HG03469 (cell line): ENCODE results near the gene PRDM1.
"Not testable (repeated sequence)": the region's sequence is repeated elsewhere in the genome, so short reads cannot be mapped to it uniquely, and the experiment has no call there.

Experiments
- ATAC-seq: cut with Tn5 transposase; IDR thresholded peaks from one replicate; pipeline ENCODE4 v1.9.1; 2021; ENCODE audit warnings: mild to moderate bottlenecking, moderate library complexity, moderate number of reproducible peaks; ENCODE audit not compliant: unreplicated experiment

Gene PRDM1

DNA sequence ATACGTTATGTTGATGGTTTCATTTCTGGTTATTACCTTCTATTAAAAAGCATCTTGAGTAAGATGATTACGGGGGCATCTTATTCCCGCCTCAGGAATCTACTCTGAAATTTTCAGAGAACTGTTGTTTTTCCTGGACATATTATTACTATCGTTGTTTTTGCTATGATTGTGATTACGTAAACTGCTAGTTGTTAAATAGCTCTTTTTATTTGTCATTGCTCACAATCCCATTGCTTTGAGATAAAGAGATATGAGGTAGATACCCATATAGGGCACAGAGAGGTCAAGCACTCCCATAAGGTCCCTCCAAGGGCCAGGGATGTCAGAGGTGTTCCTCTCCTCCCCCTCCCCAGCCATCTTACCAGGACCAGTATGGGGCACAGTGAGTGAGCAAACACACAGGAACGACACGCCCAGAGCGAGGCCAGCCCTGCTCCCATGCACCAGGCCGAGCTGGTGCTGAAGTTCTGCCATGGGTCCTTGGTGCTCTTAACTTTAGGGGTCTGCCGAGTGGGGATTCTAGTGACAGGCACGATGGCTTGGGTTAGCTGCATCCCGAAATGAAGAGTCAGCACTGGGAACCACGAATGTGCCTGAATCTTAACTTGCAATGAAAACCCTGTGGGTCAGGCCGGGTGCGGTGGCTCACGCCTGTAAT lies 49.9 kb downstream of the PRDM1 start:
- ATAC-seq, result no peak

DNA sequence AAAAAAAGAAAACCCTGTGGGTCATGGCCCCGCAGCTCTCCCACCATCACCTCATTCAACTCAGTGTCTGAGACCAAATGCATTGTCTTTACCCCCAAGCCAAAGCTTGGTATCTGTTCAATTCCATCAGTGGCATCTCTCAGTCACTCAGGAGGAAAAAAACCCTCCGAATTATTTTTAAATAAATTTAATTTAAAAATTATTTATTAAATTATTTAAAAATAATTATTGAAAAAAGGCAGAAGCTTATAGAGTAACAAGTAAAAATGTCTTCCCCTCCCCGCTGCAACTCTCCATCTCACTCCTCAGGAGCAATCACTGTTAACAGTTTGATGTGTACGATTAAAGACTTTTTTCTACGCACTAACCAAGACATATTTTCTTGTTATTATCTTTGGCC lies 50.7 kb downstream of the PRDM1 start:
- no peak for ATAC-seq

DNA sequence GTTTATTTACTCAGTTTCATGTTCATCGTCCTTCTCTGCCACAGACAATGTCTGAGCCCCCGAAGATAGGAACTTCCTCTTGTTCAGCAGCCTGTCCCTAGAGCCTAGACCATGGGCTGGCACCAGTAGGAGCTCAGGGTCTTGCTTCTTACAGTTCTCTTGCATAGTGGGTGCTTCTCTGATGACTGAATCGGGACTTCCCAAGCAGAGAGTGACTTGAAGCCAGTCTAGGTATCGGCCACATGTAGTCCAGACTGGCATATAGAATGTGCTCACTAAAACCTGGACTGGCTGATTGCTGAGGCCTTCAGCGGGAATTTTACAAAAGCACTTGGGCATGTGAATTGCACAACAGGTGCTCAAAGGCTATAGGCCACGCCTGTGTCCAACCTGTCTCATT lies 52.0 kb downstream of the PRDM1 start:
- no peak for ATAC-seq

DNA sequence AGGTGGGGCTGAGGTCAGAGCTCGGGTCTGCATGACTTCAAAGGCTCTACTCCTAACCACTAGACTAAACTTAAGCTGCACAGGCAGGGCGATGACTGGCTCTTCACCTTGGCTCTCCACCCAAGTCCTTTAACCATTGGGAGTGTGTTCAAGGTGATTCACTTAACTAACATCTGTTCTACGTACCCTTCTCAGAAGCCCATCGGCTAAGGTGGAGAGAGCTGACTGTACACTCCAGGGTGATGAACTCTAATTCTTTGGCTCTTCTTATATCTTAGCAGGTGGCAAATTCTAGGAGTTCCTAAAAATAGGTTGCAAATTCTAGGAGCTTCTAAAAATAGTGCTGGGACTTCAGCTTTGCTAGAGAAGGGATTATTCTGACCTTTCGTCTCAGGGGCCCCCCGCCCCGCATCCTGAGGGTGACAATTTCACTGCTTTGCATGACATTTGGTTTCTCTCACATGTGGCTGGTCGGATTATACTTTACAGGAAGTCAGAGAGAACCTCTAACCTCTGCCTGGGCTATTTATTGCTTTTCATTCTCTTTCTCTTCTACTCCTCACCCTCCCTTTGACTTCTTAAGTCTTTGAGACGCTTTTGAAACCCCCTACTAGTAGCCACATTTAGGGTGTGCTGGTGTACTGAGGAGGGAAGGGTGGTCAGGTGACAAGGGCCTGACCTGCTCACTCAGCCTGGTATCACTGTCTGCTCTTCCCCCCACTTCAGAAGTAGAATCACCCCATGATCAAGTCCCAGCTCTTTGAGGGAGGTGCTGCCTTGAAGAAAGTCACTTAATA lies 55.5 kb downstream of the PRDM1 start:
- ATAC-seq, result peak; percentile 71

DNA sequence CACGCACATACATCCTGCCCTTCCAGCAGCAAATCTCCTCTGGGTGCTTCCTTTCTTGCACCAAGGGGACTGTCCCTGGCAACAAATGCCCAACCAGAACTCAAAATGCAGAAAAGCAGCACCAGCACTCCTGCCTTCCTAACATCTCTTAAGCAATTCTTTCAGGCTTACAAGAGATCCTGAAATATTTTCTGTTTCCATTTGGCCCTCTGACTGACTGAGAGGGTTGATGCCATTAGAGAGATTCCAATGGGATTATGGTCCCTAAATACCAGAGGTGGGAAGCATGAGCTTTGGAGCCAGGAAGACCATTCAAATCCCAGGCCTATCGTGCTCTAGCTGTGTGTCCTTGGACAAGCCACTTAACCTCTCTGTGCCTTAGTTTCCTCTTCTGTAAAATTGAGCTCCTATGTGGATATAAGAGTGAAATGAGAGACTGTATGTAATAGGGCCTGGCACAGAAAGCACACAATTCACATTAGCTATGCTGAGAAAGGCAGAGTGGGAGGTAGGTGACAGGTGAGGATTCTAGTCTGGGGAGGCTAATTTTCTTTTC lies 56.8 kb downstream of the PRDM1 start:
- ATAC-seq, result no peak

DNA sequence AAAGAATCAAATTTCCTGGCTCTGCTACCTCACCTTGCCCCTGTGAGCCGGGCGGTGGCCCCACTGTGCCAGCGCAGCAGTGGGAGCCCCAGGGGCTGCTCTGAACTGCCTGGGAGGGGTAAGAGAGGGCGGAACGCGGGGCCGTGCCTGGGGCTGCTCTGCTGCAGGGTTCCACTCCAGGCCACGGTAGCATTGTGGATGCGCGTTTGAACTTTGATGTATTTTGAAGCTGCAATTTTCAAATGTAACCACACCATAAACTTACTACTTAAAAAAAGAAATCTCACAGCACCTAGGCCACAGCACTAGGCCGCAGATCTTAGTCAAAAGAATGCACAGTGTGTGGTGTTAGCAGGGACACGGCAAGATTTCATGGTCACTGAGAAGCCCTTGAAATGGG lies 57.5 kb downstream of the PRDM1 start:
- ATAC-seq, result no peak

DNA sequence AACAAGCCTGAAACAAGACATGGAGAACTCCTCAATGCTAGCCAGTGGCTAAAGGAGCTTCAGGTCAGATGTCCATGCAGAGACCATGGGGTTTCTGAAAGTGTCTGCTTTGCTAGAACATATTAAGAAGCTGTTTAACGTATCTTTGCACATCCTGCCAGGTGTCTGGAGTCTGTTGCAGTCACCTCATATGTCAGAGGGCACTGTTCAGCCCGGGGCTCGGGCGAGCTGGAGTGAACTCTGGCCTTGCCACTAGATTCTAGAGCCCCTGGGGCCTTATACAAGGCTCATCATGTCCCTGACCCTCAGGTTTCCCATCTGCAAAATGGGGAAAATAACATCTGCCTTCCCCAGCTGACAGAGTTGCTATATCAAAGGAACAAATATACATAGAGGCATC lies 59.0 kb downstream of the PRDM1 start:
- ATAC-seq, result no peak

DNA sequence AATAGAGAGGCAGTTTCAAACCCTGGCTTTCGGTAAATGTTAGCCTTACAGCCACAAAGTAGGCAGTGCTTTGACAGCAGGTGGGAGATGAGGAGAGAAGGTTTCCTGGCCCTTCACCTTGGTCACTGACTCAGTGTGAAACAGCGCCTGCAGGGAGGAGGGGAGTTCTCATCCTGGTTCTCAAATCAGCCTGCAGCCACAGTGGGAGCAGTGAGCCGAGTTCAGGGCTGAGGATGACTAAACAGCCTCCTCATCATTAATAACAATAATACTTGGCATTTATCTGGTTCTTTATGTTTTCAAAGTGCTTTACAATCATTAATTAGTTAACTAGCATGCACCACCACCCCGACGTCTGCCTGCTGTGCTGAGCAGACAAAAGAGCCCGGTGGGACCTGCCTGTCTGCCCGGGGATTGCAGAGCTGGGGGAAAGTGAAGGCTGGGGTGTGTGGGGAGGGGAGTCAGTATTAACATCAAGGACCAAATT lies 59.6 kb downstream of the PRDM1 start:
- ATAC-seq, result peak; percentile 23

DNA sequence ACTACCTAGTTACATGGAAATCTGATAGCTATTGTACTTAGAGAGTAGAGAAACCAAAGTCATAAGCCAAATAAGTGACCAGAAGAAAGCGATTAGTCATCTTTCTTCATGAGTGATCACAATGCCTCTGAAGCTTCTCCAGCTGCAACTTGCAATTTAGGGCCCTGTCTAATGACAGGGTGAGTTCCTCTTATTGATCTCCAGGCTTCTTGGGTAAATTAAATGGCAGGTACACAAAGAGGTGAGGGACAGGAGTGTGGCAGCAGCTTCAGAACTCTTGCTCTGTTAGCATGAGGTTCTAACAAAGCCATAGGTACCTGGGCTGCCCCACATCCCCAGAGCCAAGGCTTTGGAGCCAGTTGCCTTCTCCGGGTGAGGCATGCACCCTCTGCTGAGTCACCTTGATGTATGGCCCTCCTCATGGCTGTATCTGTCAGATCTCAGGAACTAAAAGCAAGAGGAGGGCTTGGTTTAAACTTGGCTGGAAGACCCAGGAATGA lies 60.8 kb downstream of the PRDM1 start:
- ATAC-seq, result peak; percentile 37

DNA sequence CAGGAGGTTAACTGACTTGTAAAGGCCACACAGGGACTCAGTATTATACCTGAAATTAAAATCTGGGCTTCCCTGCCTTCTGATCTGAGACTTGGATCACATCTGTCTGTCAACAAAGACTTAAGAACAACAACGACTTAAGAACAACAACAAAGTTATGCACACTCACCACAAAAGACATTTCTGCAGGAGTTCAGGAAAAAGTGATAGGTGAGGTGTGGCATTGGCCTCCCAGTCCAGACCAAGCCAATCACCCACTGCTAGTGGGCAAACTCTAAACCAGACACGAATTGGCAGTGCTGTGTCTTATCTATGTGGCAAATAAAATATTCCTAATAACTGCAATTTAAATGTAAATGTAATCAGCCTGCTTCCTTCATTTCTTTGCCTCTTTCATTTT lies 61.3 kb downstream of the PRDM1 start:
- ATAC-seq, result no peak

DNA sequence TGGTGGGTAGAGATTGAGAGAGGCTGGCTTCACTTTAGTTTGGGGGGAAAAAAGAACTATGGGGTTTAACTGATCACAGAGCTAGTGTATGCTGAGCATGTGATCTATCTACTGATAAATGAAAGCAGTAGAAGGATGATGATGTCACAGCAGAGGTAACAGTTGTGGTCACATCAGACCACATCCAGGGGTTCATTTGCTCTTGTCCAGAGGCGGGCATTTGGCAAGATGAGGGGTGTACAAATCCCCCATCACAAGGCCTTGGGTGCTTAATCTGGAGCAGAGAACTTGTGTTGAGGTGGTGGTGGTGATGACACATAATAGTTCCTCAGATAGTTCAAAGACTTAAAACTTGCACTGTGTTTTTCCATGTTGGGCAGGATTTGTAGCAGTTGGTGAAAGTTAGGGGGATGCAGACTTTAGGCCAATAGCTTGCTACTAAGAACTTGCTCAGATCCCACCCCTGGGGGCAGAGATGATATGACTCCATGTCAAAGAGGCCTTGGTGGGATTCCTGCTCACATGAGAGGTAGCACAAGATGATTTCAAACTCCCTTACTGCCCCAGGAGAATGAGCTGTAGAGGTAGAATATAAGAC lies 63.4 kb downstream of the PRDM1 start:
- no peak for ATAC-seq

DNA sequence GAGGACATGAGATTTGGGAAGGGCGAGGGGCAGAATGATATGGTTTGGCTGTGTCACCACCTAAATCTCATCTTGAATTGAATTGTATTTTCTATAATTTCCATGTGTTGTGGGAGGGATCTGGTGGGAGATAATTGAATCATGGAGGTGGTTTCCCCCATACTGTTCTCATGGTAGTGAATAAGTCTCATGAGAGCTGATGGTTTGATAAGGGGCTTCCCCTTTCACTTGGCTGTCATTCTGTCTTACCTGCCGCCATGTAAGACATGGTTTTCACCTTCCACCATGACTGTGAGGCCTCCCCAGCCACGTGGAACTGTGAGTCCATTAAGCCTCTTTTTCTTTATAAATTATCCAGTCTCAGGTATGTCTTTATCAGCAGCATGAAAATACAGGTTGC lies 66.3 kb downstream of the PRDM1 start:
- ATAC-seq, result not testable (repeated sequence)

DNA sequence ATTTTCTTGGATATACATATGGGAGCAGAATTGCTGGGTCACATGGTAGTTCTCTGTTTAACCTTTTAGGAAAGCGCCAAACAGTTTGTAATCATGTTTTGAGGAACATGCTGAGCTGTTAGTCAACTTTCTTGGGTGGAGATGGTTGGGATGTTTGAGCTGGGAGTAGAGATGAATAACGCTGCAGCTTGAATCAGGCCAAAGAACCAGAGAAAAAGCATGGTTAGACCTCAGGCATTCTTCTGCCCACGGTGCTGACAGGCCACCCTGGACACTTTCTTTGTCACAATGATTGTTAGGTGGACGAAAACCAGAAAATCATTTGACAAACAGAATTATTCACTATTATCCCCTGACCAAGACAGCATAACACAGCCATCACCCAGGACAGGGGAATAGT lies 66.8 kb downstream of the PRDM1 start:
- ATAC-seq, result no peak

DNA sequence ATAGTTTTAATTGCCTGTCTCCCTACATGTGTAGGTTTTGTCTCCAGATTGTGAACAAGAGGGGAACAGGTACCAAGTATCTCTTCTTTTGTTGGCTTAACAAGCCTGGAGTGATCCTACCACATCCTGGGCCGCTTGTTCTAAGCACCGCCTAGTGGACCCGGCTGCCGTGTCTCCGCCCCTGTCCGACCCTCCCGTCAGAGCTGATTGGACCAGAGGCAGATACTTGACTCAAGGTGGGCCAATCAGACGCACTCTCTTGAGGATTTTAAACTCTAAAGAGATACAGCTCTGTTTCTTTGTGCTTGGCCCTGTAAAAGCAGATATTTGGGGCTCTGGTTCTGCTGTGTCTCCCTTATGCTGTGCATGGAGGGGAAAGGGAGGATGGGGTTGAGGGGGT lies 68.2 kb downstream of the PRDM1 start:
- ATAC-seq, result no peak

DNA sequence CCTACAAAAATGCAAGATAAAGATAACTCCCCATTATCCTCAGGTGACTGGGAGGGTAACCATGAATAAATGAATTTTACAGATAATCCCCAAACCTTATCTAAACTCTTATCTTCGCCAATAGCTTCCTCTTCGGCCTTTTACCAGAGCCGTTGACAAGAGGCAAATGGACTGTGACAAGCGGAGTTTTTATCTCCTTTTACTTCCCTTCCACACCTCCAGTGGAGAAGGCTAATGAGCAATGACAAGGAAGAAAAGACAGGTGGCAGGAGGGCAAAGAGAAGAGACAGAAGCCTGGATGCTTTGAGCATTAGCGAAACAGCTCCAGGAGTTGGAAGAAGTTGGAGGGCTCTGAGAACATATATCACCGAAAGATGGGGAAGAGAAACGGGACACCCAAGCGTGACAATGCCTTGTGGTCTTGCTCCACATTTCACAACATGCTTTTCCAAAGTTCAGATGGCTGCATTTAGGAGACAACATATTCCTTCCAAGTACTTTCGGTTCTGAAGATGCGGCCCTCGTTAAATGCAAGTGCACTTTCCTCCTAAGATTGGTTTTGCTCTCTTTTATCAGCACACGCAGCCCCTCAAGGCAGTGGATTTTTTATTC lies 69.2 kb downstream of the PRDM1 start:
- no peak for ATAC-seq

DNA sequence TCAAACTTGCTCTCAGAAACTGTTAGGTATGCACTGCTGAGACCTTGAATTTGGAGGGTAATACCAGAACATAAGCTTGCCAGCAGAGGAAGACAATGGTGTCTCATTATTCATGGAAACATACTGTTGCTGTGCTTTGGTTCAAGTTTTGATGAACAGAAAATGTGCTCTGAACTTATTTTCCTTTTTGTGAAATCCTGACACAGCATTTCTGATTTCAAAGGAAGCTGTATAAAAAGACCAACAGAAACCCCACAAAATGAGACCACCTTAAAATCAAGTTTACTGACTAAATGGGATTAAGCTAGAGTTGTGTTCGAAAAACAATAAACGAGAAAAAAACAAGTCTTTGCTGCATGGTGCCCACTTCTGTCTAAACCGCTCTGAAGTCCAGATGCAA lies 70.3 kb downstream of the PRDM1 start:
- ATAC-seq, result no peak

DNA sequence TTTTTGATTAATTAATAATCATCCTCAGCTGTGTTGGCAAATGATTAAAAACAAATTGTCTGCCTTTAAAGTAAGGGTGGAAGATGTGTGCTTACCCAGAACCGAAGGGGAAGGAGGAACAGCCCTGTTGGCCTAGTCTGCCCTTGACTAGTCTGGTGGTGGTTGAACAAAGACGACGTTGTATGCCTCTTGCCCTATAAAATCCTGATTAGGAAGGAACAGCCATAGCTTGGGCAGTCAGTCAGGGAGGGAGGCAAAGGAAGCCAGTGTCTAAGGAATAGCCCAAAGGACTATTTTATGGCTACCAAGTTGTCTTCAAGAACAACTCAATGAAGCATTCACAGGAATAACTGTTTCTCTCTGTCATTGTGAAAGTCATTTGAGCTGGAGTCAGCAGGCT lies 70.7 kb downstream of the PRDM1 start:
- ATAC-seq, result no peak

DNA sequence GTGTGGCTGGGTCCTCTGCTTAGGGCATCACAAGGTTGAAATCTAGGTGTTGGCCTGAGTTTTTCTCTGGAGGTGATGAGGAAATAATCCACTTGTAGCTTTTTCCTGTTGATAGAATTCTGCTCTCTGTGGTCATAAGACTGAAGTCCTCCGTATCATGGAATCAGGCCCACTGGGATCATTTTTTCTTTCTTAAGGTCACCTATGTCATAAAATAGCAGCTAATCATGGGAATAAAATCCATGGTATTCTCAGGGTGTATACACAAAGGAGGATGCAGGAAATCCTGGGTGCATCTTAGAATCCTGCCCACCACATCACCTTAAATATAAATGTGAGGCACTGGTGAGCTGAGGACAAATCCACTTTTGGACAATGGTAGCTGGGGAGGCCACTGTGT lies 72.7 kb downstream of the PRDM1 start:
- no peak for ATAC-seq
